Measurements from ENCODE around the gene KLHDC8A. TPM values are rescaled to one million over a fixed set of nuclear protein-coding genes. Genes with fewer than 3 reads are reported as not detected.

Gene KLHDC8A
- total and polyA plus RNA-seq, 9 of the 15 experiments (the other 6 are each of a cell fraction or from before 2014, with no cell fraction given): 0.01 to 0.54 (median 0.04) TPM; not detected in 6

DNA sequence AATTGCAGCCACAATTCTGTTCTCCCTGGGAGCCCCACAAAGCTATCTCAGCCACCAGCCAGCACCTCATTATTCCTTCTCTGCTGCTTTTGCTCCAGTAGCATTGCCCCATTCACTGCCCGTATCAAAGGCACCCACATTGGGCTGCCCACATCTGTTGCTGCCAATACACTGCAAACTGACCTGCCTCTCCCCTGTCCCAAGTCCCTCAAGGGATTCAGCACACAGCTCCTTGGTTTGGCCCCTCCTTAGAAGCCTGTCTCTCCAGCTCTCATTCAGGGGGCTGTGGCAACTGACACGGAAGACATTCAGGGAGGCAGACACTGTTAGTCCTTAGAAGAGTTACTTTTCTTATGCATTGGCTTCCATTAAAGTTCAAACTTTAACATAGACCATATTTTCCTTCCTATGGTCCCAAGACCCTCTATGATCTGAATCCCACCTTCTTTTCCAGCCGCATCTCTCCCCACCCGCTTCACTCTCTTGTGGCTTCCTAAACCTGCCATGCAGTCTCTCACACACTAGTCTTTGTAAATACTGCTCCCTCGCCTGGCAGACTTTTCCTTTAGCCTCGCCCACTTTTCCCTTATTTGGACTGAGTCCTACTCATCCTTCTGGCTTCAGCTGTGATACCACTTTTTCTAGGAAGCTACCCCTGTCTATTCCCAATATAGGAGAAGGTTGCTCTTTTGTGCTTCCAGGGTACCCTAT, 19.3 kb upstream of the KLHDC8A start:
- FAIRE-seq (peak; percentile 48), ATAC-seq (peak; percentile 67), DNase-seq (ENCODE audit: extremely low read depth in 1 of 4, low spot score in 3 of 4) (peak in 2 of 4 experiments; percentile 16 to 25)
- Histone ChIP-seq H3K27me3 (ENCODE audit: control insufficient read depth in 2 of 2, insufficient read depth in 2 of 2, low read length in 2 of 2) (peaks cover 55 to 69% of the 10 kb centered on the region in 2 experiments), H3K4me2 (ENCODE audit: insufficient read depth, low read length) (no peak overlapping the region), H4K20me1 (replicated peaks; ENCODE audit: control insufficient read depth, insufficient read depth, low read length) (peaks cover 3% of the 10 kb centered on the region), H3K9ac (ENCODE audit: insufficient read depth in 1 of 2, low read depth in 2 of 2, low read length in 2 of 2) (no peak overlapping the region), H3K9me3 (replicated peaks; ENCODE audit: control insufficient read depth, insufficient read depth, low read depth, low read length) (no peaks in the 10 kb centered on the region; the same call in 1 of the 2 replicates), H3K27ac (ENCODE audit: extremely low read depth, low read depth, low read length) (no peak overlapping the region), H2AFZ (ENCODE audit: low read depth, low read length) (no peak overlapping the region), H3K79me2 (ENCODE audit: control insufficient read depth, insufficient read depth, low read length) (no peaks in the 10 kb centered on the region), H3K9me1 (ENCODE audit: control insufficient read depth, insufficient read depth, low read length) (no peaks in the 10 kb centered on the region), H3K36me3 (ENCODE audit: control insufficient read depth, insufficient read depth, low read length) (no peaks in the 10 kb centered on the region), H3K4me3 (no peak overlapping the region), H3K4me1 (replicated peaks in 1 of 2; ENCODE audit: control insufficient read depth in 2 of 2, insufficient read depth in 2 of 2, low read length in 2 of 2) (peaks cover 0 to 2% of the 10 kb centered on the region in 2 experiments; a peak in 1 of 5 replicates)
- BruUV-seq (replicated peaks): no TSS peak
- TF ChIP-seq DIDO1 (tag; IDR thresholded peaks at IDR 0.05; ENCODE audit: low read depth): no peak
- TF ChIP-seq ZFP36 (IDR thresholded peaks at IDR 0.05; ENCODE audit: low read depth, low read length, partially characterized antibody): peak; percentile 21
- TF ChIP-seq SRF (CRISPR knock-in tag; IDR thresholded peaks at IDR 0.05): peak; percentile 53 to 94; a peak in 3 of 4 replicates
- TF ChIP-seq, protein P1, sequence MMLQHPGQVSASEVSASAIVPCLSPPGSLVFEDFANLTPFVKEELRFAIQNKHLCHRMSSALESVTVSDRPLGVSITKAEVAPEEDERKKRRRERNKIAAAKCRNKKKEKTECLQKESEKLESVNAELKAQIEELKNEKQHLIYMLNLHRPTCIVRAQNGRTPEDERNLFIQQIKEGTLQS (IDR thresholded peaks at IDR 0.05): no peak
- TF ChIP-seq, protein P1 (CRISPR knock-in tag; conservative IDR thresholded peaks at IDR 0.05): no peak
- in situ Hi-C loops (cut with MboI): no loop called here
- intact Hi-C loops (cut with micrococcal nuclease): no loop called here
- CTCF ChIA-PET (ENCODE audit: low intra/inter-chr PET ratio): no interaction called here
- POLR2A ChIA-PET: no interaction called here
- WGBS (ENCODE audit: insufficient coverage, low coverage, missing lambda C conversion rate): 0% methylated on average over 6 of the region's 6 CpGs
